Cerebellar cortex (tissue), 1 donor: ENCODE data around the gene POLR3GL.
"Not testable (repeated sequence)": the region's sequence is repeated elsewhere in the genome, so short reads cannot be mapped to it uniquely, and the experiment has no call there.

Source experiments
- DNase-seq: peaks from one replicate; pipeline ENCODE4 v3.0.0-alpha.2; 2015; ENCODE audit warnings: low spot score

Gene POLR3GL

GRCh38 chr1:146020058-146021049, 55.9 kb downstream of the POLR3GL start:
- no peak for DNase-seq

GRCh38 chr1:146021050-146021445, 56.6 kb downstream of the POLR3GL start:
- no peak for DNase-seq

- DNase-seq, result no peak
Observed at GRCh38 chr1:146021622-146022402, 57.3 kb downstream of the POLR3GL start, which contains the start of gene HJV. Gene HJV, minus strand, starts transcription at chr1:146021735. Its CDS starts 1,504 bp downstream, at chr1:146020231.

GRCh38 chr1:146022403-146023127, 58.1 kb downstream of the POLR3GL start:
- no peak for DNase-seq

- DNase-seq, result not testable (repeated sequence)
Observed at GRCh38 chr1:146025787-146026495, 61.5 kb downstream of the POLR3GL start.

- DNase-seq, result not testable (repeated sequence)
Observed at GRCh38 chr1:146026650-146027049, 62.2 kb downstream of the POLR3GL start.
